GM12873 (cell line): ENCODE data around the gene CC2D2A.

ENCODE experiments used
- CTCF ChIP-seq: IDR thresholded peaks from 2 replicates; pipeline ENCODE4 v1.5.1; 2012; ENCODE audit warnings: low read depth, mild to moderate bottlenecking, moderate library complexity, low read length, control low read depth; ENCODE audit not compliant: insufficient read depth; ENCODE audit errors: missing control alignments

Gene CC2D2A

GRCh38 chr4:15515106-15515505 is 45.4 kb downstream of the CC2D2A start:
- TF ChIP-seq CTCF, result no peak

- no peak for TF ChIP-seq CTCF
Measured at GRCh38 chr4:15516494-15516893, 46.8 kb downstream of the CC2D2A start.

GRCh38 chr4:15521442-15522039 is 51.9 kb downstream of the CC2D2A start:
- no peak for TF ChIP-seq CTCF

GRCh38 chr4:15525080-15525479 is 55.4 kb downstream of the CC2D2A start:
- TF ChIP-seq CTCF, result no peak

GRCh38 chr4:15526924-15527592 is 57.4 kb downstream of the CC2D2A start:
- no peak for TF ChIP-seq CTCF

DNA sequence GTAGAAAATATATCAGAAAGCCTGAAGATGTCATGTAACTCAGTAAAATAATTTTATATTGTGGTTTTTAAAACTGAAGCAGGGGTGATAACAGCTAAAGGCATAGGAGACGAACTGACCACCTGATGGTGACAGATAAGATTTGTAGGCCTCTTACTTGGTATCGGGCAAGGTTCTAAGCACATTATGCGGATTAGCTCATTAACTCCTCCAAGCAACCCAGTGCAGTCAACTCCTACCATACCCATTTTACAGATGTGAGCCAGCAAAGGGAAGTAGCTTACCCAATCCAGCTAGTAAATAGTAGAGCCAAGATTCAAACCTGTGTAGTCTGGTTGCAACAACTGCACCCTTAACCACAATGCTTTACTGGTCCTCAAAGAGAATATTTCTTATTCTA is 62.1 kb downstream of the CC2D2A start:
- no peak for TF ChIP-seq CTCF

GRCh38 chr4:15533817-15534216 is 64.1 kb downstream of the CC2D2A start:
- TF ChIP-seq CTCF, result no peak
